Transverse colon (tissue), 4 donors: ENCODE measurements around the gene MGAT5B.

Experiments
- CTCF ChIP-seq, 5 experiments: fragments of 200-600 bp in 3 of 5; fragments of 450-650 bp in 2 of 5; sonication (generic) in 3 of 5; IDR thresholded peaks; 1 replicate in 2 of 5; 2 replicates in 3 of 5; pipeline ENCODE4 v1.5.1; 2016 to 2017; ENCODE audit warnings: antibody characterized with exemption in 5 of 5, inconsistent platforms in 3 of 5, mild to moderate bottlenecking in 2 of 5, moderate library complexity in 1 of 5
- EP300 ChIP-seq: sonication (generic); formaldehyde crosslinking; IDR thresholded peaks from one replicate; pipeline ENCODE4 v1.6.1; 2017; ENCODE audit warnings: antibody characterized with exemption, low read depth
- POLR2A ChIP-seq: fragments of 450-650 bp; IDR thresholded peaks from one replicate; pipeline ENCODE4 v1.6.1; 2016; ENCODE audit warnings: antibody characterized with exemption, mild to moderate bottlenecking, moderate library complexity
- POLR2AphosphoS5 ChIP-seq, 3 donors: sonication (generic); formaldehyde crosslinking; IDR thresholded peaks; one replicate each; pipeline ENCODE4 v1.6.1; 2016; ENCODE audit warnings: antibody characterized with exemption in 3 of 3

- no peak for TF ChIP-seq POLR2A
- no peak for TF ChIP-seq CTCF (IDR thresholded peaks at IDR 0.05)
- no peak for TF ChIP-seq POLR2AphosphoS5 (IDR thresholded peaks at IDR 0.05)
- no peak for TF ChIP-seq EP300
Measured at GRCh38 chr17:76866203-76866602, 2.0 kb upstream of the MGAT5B start.
